Measurements from ENCODE around the gene SULT1E1. TPM values are rescaled to one million over a fixed set of nuclear protein-coding genes. Genes with fewer than 3 reads are reported as not detected.

The SULT1E1 gene
- total and polyA plus RNA-seq, 9 donors, result 0.12 to 0.65 (median 0.21) TPM; not detected in 3

DNA sequence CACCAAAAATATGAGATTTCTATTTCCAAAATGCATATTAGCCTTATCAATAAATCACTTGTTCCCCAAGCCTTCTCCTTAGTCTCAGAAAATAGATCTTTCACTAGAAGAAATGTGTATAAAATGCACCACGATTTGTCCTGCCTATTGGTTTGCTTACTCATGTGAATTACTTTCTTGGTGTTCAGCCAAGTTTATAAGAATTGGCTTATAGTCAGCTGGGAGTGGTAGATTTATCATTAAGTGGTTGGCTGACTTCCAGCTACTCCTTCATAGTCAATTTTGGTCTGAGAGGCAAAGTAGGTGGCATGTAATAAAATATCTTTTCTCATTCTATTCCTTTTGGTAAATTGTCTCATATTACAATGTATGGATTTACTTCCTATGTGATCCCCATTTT lies 1.3 kb downstream of the SULT1E1 start:
- Histone ChIP-seq H3K27ac (no peak overlapping the region), H3K9me3 (no peaks in the 10 kb centered on the region), H3K4me3 (no peak overlapping the region), H3K36me3 (no peaks in the 10 kb centered on the region), H3K4me1 (ENCODE audit: insufficient read depth) (no peaks in the 10 kb centered on the region), H3K27me3 (no peaks in the 10 kb centered on the region)
- TF ChIP-seq POLR2A (IDR thresholded peaks at IDR 0.05) (no peak), EP300 (IDR thresholded peaks at IDR 0.05) (no peak)
- TF ChIP-seq, protein P1, sequence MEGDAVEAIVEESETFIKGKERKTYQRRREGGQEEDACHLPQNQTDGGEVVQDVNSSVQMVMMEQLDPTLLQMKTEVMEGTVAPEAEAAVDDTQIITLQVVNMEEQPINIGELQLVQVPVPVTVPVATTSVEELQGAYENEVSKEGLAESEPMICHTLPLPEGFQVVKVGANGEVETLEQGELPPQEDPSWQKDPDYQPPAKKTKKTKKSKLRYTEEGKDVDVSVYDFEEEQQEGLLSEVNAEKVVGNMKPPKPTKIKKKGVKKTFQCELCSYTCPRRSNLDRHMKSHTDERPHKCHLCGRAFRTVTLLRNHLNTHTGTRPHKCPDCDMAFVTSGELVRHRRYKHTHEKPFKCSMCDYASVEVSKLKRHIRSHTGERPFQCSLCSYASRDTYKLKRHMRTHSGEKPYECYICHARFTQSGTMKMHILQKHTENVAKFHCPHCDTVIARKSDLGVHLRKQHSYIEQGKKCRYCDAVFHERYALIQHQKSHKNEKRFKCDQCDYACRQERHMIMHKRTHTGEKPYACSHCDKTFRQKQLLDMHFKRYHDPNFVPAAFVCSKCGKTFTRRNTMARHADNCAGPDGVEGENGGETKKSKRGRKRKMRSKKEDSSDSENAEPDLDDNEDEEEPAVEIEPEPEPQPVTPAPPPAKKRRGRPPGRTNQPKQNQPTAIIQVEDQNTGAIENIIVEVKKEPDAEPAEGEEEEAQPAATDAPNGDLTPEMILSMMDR (IDR thresholded peaks at IDR 0.05), result no peak
- intact Hi-C loops (cut with DNase I), result no loop called here
- no peak for DNase-seq
- 3 to 5% (median 4%) methylated on average over 1 of the region's 1 CpG for WGBS, 3 donors

DNA sequence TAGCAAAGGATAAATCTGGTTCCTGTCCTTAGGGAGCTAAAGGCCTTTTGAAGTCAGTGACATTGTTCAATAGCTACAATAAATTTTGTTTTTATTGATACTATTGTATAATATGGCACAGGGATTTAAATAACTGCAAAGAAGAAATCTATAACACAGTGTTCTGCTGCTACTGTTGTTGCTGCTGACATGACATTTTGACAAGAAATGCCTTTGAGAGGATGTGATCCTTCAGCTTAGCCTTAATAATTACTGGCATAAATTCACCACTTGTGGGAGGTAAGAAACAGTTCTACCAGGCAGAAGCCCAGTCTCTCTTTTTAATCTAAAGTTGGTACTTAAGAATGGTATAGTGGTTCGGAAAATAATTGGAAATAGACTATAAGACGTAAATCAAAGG lies 4.1 kb downstream of the SULT1E1 start:
- Histone ChIP-seq H3K4me1 (ENCODE audit: insufficient read depth) (no peaks in the 10 kb centered on the region), H3K36me3 (no peaks in the 10 kb centered on the region), H3K4me3 (no peak overlapping the region), H3K9me3 (no peaks in the 10 kb centered on the region), H3K27me3 (no peaks in the 10 kb centered on the region), H3K27ac (no peak overlapping the region)
- intact Hi-C loops (cut with DNase I), result no loop called here
- TF ChIP-seq, protein P1 (IDR thresholded peaks at IDR 0.05), result no peak
- no peak for TF ChIP-seq EP300 (IDR thresholded peaks at IDR 0.05)
- no peak for TF ChIP-seq POLR2A (IDR thresholded peaks at IDR 0.05)
- 89 to 93% (median 91%) methylated on average over 2 of the region's 2 CpGs for WGBS, 3 donors
- no peak for DNase-seq

DNA sequence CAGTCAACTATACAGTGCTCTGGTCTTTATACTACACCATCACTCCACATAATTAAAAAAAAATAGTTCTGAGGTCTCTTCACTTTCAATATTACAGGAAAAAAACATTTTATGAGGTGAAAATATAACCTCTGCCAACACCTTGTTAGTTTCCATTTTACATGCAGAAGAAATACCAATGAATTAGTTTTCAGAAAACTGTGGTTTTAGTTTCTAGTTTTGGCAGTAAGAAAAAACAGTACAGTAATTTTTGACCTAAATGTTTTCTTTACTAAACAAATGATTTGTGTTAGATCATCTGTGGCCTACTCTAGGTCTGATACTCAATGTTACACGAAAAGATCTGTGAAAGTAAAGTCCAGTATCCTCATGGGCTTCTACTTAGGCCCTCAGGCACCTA lies 10.0 kb downstream of the SULT1E1 start:
- intact Hi-C loops (cut with DNase I), result no loop called here
- H3K4me1 ChIP-seq (ENCODE audit: insufficient read depth), result no peaks in the 10 kb centered on the region
- H3K4me3 ChIP-seq, result no peak overlapping the region
- no peaks in the 10 kb centered on the region for H3K36me3 ChIP-seq
- H3K27ac ChIP-seq, result no peak overlapping the region
- WGBS, 3 donors, result 52 to 75% (median 61%) methylated on average over 1 of the region's 1 CpG
- DNase-seq, result no peak
- TF ChIP-seq EP300 (IDR thresholded peaks at IDR 0.05), result no peak
- TF ChIP-seq POLR2A (IDR thresholded peaks at IDR 0.05), result no peak
- TF ChIP-seq, protein P1 (IDR thresholded peaks at IDR 0.05), result no peak
- no peaks in the 10 kb centered on the region for H3K27me3 ChIP-seq
- H3K9me3 ChIP-seq, result no peaks in the 10 kb centered on the region

DNA sequence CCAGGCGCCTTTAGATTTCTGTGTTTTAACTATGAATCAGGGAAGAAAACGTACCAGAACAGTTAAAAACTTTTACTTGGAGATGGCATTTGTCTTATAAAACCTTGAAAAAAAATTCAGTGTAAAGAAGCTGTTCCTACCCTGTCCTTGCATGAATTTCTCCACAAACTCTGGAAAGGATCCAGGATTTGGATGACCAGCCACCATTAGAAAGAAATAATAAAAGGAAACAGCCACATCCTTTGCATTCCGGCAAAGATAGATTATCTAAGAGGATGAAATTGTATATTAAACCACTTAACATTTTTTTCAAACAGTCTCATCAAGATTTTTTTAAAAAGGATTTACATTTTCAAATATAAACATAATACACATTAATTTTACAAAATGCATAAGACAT lies 10.6 kb downstream of the SULT1E1 start:
- no peaks in the 10 kb centered on the region for H3K9me3 ChIP-seq
- H3K27ac ChIP-seq, result no peak overlapping the region
- TF ChIP-seq, protein P1 (IDR thresholded peaks at IDR 0.05), result no peak
- no peak for TF ChIP-seq POLR2A (IDR thresholded peaks at IDR 0.05)
- TF ChIP-seq EP300 (IDR thresholded peaks at IDR 0.05), result no peak
- intact Hi-C loops (cut with DNase I), result no loop called here
- no peak overlapping the region for H3K4me3 ChIP-seq
- no peak for DNase-seq
- H3K36me3 ChIP-seq, result no peaks in the 10 kb centered on the region
- H3K27me3 ChIP-seq, result no peaks in the 10 kb centered on the region
- 59 to 71% (median 63%) methylated on average over 3 of the region's 3 CpGs for WGBS, 3 donors
- no peaks in the 10 kb centered on the region for H3K4me1 ChIP-seq (ENCODE audit: insufficient read depth)

DNA sequence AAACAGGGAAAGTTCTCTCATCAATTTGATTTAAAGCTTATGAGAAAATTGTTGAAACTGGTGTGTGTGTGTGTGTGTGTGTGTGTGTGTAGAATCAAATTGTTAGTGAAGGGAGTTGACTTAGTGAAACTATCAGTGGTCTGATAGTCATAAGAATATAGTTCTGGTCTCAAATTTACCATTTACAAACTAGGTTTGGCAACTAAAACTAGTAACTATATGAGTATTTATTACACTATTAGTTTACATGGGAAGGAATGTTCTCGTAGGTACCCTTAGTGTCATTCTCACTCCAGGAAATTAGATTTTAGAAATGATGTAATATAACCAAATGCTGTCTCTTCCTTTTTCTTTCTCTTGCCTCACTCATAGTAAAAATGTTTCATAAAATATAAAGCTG lies 11.9 kb downstream of the SULT1E1 start:
- WGBS, 3 donors, result 80 to 87% (median 81%) methylated on average over 1 of the region's 1 CpG
- Histone ChIP-seq H3K4me3 (no peak overlapping the region), H3K4me1 (ENCODE audit: insufficient read depth) (no peaks in the 10 kb centered on the region), H3K36me3 (no peaks in the 10 kb centered on the region), H3K27me3 (no peaks in the 10 kb centered on the region), H3K27ac (no peak overlapping the region), H3K9me3 (no peaks in the 10 kb centered on the region)
- TF ChIP-seq POLR2A (IDR thresholded peaks at IDR 0.05) (no peak), EP300 (IDR thresholded peaks at IDR 0.05) (no peak)
- TF ChIP-seq, protein P1 (IDR thresholded peaks at IDR 0.05), result no peak
- no peak for DNase-seq
- intact Hi-C loops (cut with DNase I), result no loop called here

Measured in ovary (tissue), 9 donors.